Kidney (tissue), 14 donors: ENCODE data around the gene TPRX2. TPM values are rescaled to one million over a fixed set of nuclear protein-coding genes. Genes with fewer than 3 reads are reported as not detected.

ENCODE experiments used
- DNase-seq, 5 donors: peaks; one replicate each; pipeline ENCODE4 v3.0.0-alpha.2; 2013 to 2020
- FAIRE-seq: peaks from 2 replicates; lab custom pipeline; 2012; peaks lifted over from hg19 to GRCh38; lab: Jason Lieb, UNC
- H3K27ac ChIP-seq, 2 donors: one replicate each; pipeline ENCODE4 v1.7.0; 2013; ENCODE audit warnings: low read depth in 2 of 2, low read length in 2 of 2, inconsistent platforms in 1 of 2
- H3K27me3 ChIP-seq: one replicate; pipeline ENCODE4 v1.7.1; 2013; ENCODE audit warnings: low read length, inconsistent platforms; ENCODE audit not compliant: control insufficient read depth, insufficient read depth
- H3K36me3 ChIP-seq, 3 donors: one replicate each; pipeline versions ENCODE4 v1.7.0 to v1.7.1; 2013; ENCODE audit warnings: low read length in 3 of 3, control low read depth in 1 of 3, inconsistent platforms in 1 of 3; ENCODE audit not compliant: insufficient read depth in 3 of 3, control insufficient read depth in 2 of 3
- H3K4me1 ChIP-seq, 3 donors: one replicate each; pipeline versions ENCODE4 v1.7.0 to v1.7.1; 2013; ENCODE audit warnings: low read length in 3 of 3, inconsistent platforms in 1 of 3, low read depth in 1 of 3; ENCODE audit not compliant: control insufficient read depth in 2 of 3, insufficient read depth in 2 of 3
- H3K4me3 ChIP-seq, 3 donors: one replicate each; pipeline versions ENCODE4 v1.7.0 to v1.8.1; 2013; ENCODE audit warnings: low read length in 3 of 3, control low read depth in 1 of 3, inconsistent platforms in 1 of 3
- H3K9ac ChIP-seq, 3 donors: one replicate each; pipeline versions ENCODE4 v1.7.0 to v1.7.1; 2013; ENCODE audit warnings: low read length in 3 of 3, control low read depth in 1 of 3, inconsistent platforms in 1 of 3
- H3K9me3 ChIP-seq, 3 donors: one replicate each; pipeline versions ENCODE4 v1.7.0 to v1.7.1; 2013; ENCODE audit warnings: low read length in 3 of 3, control low read depth in 1 of 3, inconsistent platforms in 1 of 3; ENCODE audit not compliant: control insufficient read depth in 2 of 3, insufficient read depth in 1 of 3
- intact Hi-C: fragments of 100-400 bp; cut with DNase I; formaldehyde crosslinking; loops from one replicate; pipeline ENCODE4 v1.11.1; 2022
- polyA plus RNA-seq: library from polyadenylated mRNA; stranded (reverse); fragments of 350-450 nt; fragmentation: Illumina TruSeq; extraction: RNeasy Lipid Tissue Mini Kit (QIAGEN cat#74804); gene quantifications from one replicate; pipeline ENCODE4 v1.2.3, GENCODE V29; 2014; ENCODE audit warnings: low read depth, low replicate concordance; ENCODE audit not compliant: insufficient read depth
- total RNA-seq: library from RNA; stranded (reverse); fragmentation: NEBNext Ultra II Directional; extraction: Animal tissue kit (Norgen Biotek cat#: 25700); gene quantifications from one replicate; pipeline ENCODE4 v1.2.1, GENCODE V29; 2021
- TF ChIP-seq, protein P1 (sequence below): IDR thresholded peaks from 3 replicates; pipeline ENCODE4 v1.5.1; 2012; ENCODE audit warnings: mild to moderate bottlenecking, moderate library complexity, borderline replicate concordance; ENCODE audit not compliant: insufficient read depth; ENCODE audit errors: extremely low read depth
- donor health status: control.
- donor health status: control.
- donor health status: control.
- donor health status: control.
- donor health status: control.
- donor health status: DM: yes; HTN: yes; CAD: no.
- donor health status: Normal renal cell carcinoma (clear cell type).

The TPRX2 gene
- total and polyA plus RNA-seq, 2 donors from 2014 or later = not detected

DNA sequence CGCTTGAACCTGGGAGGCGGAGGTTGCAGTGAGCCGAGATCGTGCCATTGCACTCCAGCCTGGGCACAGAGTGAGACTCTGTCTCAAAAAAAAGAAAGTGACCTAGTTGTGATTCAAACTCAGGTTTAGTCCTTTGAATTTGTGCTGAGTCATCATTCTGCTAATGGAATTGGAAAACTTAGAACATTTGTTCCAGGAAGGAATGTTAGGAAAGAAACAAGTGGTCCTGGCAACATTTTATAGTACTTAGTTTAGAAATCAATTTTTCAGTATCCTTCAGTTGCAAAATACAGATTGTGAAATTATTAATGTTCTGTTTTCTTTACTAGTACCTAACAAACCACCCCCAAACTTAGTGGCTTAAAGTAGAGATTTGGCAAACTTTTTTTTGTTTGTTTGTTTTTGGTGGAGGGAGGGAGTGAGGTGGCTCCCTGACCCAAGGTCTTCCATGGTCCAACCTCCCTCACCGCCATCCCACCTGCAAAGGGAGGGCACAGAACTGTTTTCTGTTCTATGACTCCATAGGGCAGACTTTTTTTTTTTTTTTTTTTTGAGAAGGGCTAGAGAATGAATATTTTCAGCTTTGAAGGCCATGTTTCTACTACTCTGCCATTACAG, 36.2 kb downstream of the TPRX2 start:
- TF ChIP-seq, protein P1, sequence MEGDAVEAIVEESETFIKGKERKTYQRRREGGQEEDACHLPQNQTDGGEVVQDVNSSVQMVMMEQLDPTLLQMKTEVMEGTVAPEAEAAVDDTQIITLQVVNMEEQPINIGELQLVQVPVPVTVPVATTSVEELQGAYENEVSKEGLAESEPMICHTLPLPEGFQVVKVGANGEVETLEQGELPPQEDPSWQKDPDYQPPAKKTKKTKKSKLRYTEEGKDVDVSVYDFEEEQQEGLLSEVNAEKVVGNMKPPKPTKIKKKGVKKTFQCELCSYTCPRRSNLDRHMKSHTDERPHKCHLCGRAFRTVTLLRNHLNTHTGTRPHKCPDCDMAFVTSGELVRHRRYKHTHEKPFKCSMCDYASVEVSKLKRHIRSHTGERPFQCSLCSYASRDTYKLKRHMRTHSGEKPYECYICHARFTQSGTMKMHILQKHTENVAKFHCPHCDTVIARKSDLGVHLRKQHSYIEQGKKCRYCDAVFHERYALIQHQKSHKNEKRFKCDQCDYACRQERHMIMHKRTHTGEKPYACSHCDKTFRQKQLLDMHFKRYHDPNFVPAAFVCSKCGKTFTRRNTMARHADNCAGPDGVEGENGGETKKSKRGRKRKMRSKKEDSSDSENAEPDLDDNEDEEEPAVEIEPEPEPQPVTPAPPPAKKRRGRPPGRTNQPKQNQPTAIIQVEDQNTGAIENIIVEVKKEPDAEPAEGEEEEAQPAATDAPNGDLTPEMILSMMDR = no peak
- H3K27me3 ChIP-seq = no peaks in the 10 kb centered on the region
- no peak for FAIRE-seq
- no peaks in the 10 kb centered on the region for H3K36me3 ChIP-seq
- intact Hi-C loops = no loop called here
- H3K9ac ChIP-seq = no peak overlapping the region
- no peak overlapping the region for H3K27ac ChIP-seq
- DNase-seq = no peak
- H3K4me1 ChIP-seq = no peaks in the 10 kb centered on the region
- peaks cover 0 to 15% (median 0%) of the 10 kb centered on the region in 3 donors for H3K9me3 ChIP-seq
- H3K4me3 ChIP-seq = no peak overlapping the region

- no peaks in the 10 kb centered on the region for H3K27me3 ChIP-seq
- FAIRE-seq (no peak), DNase-seq (no peak)
- H3K36me3 ChIP-seq = no peaks in the 10 kb centered on the region
- intact Hi-C loops = no loop called here
- no peak overlapping the region for H3K27ac ChIP-seq
- no peak overlapping the region for H3K4me3 ChIP-seq
- TF ChIP-seq, protein P1 = no peak
- H3K4me1 ChIP-seq = no peaks in the 10 kb centered on the region
- H3K9ac ChIP-seq = no peak overlapping the region
- peaks cover 0 to 15% (median 0%) of the 10 kb centered on the region in 3 donors for H3K9me3 ChIP-seq
These were observed 37.0 kb downstream of the TPRX2 start for GRCh38 chr19:47896019-47896418.

GRCh38 chr19:47896773-47897172, 37.7 kb downstream of the TPRX2 start:
- Histone ChIP-seq H3K4me3 (no peak overlapping the region), H3K27ac (no peak overlapping the region), H3K9me3 (peaks cover 0 to 14% (median 0%) of the 10 kb centered on the region in 3 donors), H3K4me1 (no peaks in the 10 kb centered on the region), H3K9ac (no peak overlapping the region), H3K27me3 (no peaks in the 10 kb centered on the region), H3K36me3 (no peaks in the 10 kb centered on the region)
- intact Hi-C loops = no loop called here
- FAIRE-seq = no peak
- TF ChIP-seq, protein P1 = no peak
- DNase-seq = no peak
